Measurements from ENCODE around the gene PTPRK.

PTPRK gene

GRCh38 chr6:128515550-128516513 is 4.6 kb downstream of the PTPRK start:
- TF ChIP-seq ZNF384 (IDR thresholded peaks at IDR 0.05) (no peak), SP1 (IDR thresholded peaks at IDR 0.05) (no peak), NFRKB (IDR thresholded peaks at IDR 0.05) (no peak), FOXA1 (IDR thresholded peaks at IDR 0.05) (no peak), FOXM1 (IDR thresholded peaks at IDR 0.05; ENCODE audit: borderline replicate concordance) (no peak)
- POLR2A ChIA-PET: interaction anchor here (1.3 kb wide), 1 partner anchor 8 kb away, joined by 3 read pairs; no protein-coding TSS in a partner anchor
- DNase-seq (ENCODE audit: extremely low spot score): no peak
- CTCF ChIA-PET: interaction anchor here (0.6 to 0.8 kb wide), 6 partner anchors 10 to 747 kb away, joined by 3 to 4 read pairs (median 4); no protein-coding TSS in a partner anchor

GRCh38 chr6:128513878-128514277 is 6.5 kb downstream of the PTPRK start:
- DNase-seq (ENCODE audit: extremely low spot score): no peak
- CTCF ChIA-PET: interaction anchor here (0.6 to 1.0 kb wide), 4 partner anchors 51 to 778 kb away, joined by 3 to 4 read pairs (median 3); no protein-coding TSS in a partner anchor
- no peak for TF ChIP-seq FOXA1 (IDR thresholded peaks at IDR 0.05)
- no peak for TF ChIP-seq ARNT (IDR thresholded peaks at IDR 0.05)
- no peak for TF ChIP-seq FOXM1 (IDR thresholded peaks at IDR 0.05; ENCODE audit: borderline replicate concordance)
- no peak for TF ChIP-seq ZNF384 (IDR thresholded peaks at IDR 0.05)
- TF ChIP-seq BHLHE40 (IDR thresholded peaks at IDR 0.05; ENCODE audit: borderline replicate concordance): no peak
- TF ChIP-seq HDGF (IDR thresholded peaks at IDR 0.05; ENCODE audit: borderline replicate concordance): no peak
- no peak for TF ChIP-seq CTBP1 (IDR thresholded peaks at IDR 0.05; ENCODE audit: borderline replicate concordance)
- POLR2A ChIA-PET: no interaction called here

- no peak for DNase-seq (ENCODE audit: extremely low spot score)
- POLR2A ChIA-PET: interaction anchor here (1.2 kb wide), 1 partner anchor 8 kb away, joined by 7 read pairs; the partner anchor contains the start of gene PTPRK
- CTCF ChIA-PET: no interaction called here
- TF ChIP-seq NFRKB (IDR thresholded peaks at IDR 0.05): no peak
- no peak for TF ChIP-seq ZNF384 (IDR thresholded peaks at IDR 0.05)
- TF ChIP-seq TARDBP (IDR thresholded peaks at IDR 0.05): no peak
- TF ChIP-seq SP1 (IDR thresholded peaks at IDR 0.05): no peak
- no peak for TF ChIP-seq FOXM1 (IDR thresholded peaks at IDR 0.05; ENCODE audit: borderline replicate concordance)
- TF ChIP-seq SUZ12 (IDR thresholded peaks at IDR 0.05): no peak
- TF ChIP-seq PKNOX1 (IDR thresholded peaks at IDR 0.05): no peak
- no peak for TF ChIP-seq LEF1 (IDR thresholded peaks at IDR 0.05; ENCODE audit: borderline replicate concordance)
- TF ChIP-seq ELF4 (IDR thresholded peaks at IDR 0.05): no peak
- no peak for TF ChIP-seq FOXK2 (IDR thresholded peaks at IDR 0.05)
- TF ChIP-seq L3MBTL2 (conservative IDR thresholded peaks at IDR 0.05): no peak
- no peak for TF ChIP-seq HDGF (IDR thresholded peaks at IDR 0.05; ENCODE audit: borderline replicate concordance)
- TF ChIP-seq BHLHE40 (IDR thresholded peaks at IDR 0.05; ENCODE audit: borderline replicate concordance): no peak
- TF ChIP-seq ARNT (IDR thresholded peaks at IDR 0.05): no peak
- TF ChIP-seq CTBP1 (IDR thresholded peaks at IDR 0.05; ENCODE audit: borderline replicate concordance): no peak
- no peak for TF ChIP-seq FOXA1 (IDR thresholded peaks at IDR 0.05)
These were observed 8.1 kb downstream of the PTPRK start for GRCh38 chr6:128512296-128512695.

- TF ChIP-seq FOXA1 (IDR thresholded peaks at IDR 0.05): no peak
- no peak for TF ChIP-seq PKNOX1 (IDR thresholded peaks at IDR 0.05)
- TF ChIP-seq HDGF (IDR thresholded peaks at IDR 0.05; ENCODE audit: borderline replicate concordance): no peak
- no peak for TF ChIP-seq BHLHE40 (IDR thresholded peaks at IDR 0.05; ENCODE audit: borderline replicate concordance)
- TF ChIP-seq SUZ12 (IDR thresholded peaks at IDR 0.05): no peak
- TF ChIP-seq ARNT (IDR thresholded peaks at IDR 0.05): no peak
- TF ChIP-seq CTBP1 (IDR thresholded peaks at IDR 0.05; ENCODE audit: borderline replicate concordance): no peak
- TF ChIP-seq ELF4 (IDR thresholded peaks at IDR 0.05): no peak
- TF ChIP-seq TARDBP (IDR thresholded peaks at IDR 0.05): no peak
- TF ChIP-seq NFRKB (IDR thresholded peaks at IDR 0.05): no peak
- no peak for TF ChIP-seq LEF1 (IDR thresholded peaks at IDR 0.05; ENCODE audit: borderline replicate concordance)
- TF ChIP-seq ZNF384 (IDR thresholded peaks at IDR 0.05): no peak
- TF ChIP-seq L3MBTL2 (conservative IDR thresholded peaks at IDR 0.05): no peak
- TF ChIP-seq FOXK2 (IDR thresholded peaks at IDR 0.05): no peak
- no peak for TF ChIP-seq SP1 (IDR thresholded peaks at IDR 0.05)
- no peak for TF ChIP-seq FOXM1 (IDR thresholded peaks at IDR 0.05; ENCODE audit: borderline replicate concordance)
- CTCF ChIA-PET: interaction anchor here (1.1 kb wide), 1 partner anchor 9 kb away, joined by 3 read pairs; the partner anchor contains the start of gene PTPRK
- POLR2A ChIA-PET: interaction anchor here (1.2 kb wide), 1 partner anchor 8 kb away, joined by 7 read pairs; the partner anchor contains the start of gene PTPRK
- no peak for DNase-seq (ENCODE audit: extremely low spot score)
These were observed 8.9 kb downstream of the PTPRK start for GRCh38 chr6:128511506-128511905.

GRCh38 chr6:128509709-128510108 is 10.7 kb downstream of the PTPRK start:
- CTCF ChIA-PET: interaction anchor here (1.3 kb wide), 1 partner anchor 7 kb away, joined by 4 read pairs; no protein-coding TSS in a partner anchor
- POLR2A ChIA-PET: no interaction called here
- TF ChIP-seq ZNF384 (IDR thresholded peaks at IDR 0.05) (no peak), SUZ12 (IDR thresholded peaks at IDR 0.05) (no peak), CTBP1 (IDR thresholded peaks at IDR 0.05; ENCODE audit: borderline replicate concordance) (no peak), PKNOX1 (IDR thresholded peaks at IDR 0.05) (no peak)

More at GRCh38 chr6:128509709-128510108, 10.7 kb downstream of the PTPRK start:
- no peak for DNase-seq (ENCODE audit: extremely low spot score)

Measured in HEK293T (cell line).